ENCODE measurements around the gene NOL4L. TPM values are rescaled to one million over a fixed set of nuclear protein-coding genes. Genes with fewer than 3 reads are reported as not detected.
"Not testable (repeated sequence)": the region's sequence is repeated elsewhere in the genome, so short reads cannot be mapped to it uniquely, and the experiment has no call there.

NOL4L gene
- total and polyA plus RNA-seq, 9 donors: 10.4 to 20.0 (median 16.1) TPM

DNA sequence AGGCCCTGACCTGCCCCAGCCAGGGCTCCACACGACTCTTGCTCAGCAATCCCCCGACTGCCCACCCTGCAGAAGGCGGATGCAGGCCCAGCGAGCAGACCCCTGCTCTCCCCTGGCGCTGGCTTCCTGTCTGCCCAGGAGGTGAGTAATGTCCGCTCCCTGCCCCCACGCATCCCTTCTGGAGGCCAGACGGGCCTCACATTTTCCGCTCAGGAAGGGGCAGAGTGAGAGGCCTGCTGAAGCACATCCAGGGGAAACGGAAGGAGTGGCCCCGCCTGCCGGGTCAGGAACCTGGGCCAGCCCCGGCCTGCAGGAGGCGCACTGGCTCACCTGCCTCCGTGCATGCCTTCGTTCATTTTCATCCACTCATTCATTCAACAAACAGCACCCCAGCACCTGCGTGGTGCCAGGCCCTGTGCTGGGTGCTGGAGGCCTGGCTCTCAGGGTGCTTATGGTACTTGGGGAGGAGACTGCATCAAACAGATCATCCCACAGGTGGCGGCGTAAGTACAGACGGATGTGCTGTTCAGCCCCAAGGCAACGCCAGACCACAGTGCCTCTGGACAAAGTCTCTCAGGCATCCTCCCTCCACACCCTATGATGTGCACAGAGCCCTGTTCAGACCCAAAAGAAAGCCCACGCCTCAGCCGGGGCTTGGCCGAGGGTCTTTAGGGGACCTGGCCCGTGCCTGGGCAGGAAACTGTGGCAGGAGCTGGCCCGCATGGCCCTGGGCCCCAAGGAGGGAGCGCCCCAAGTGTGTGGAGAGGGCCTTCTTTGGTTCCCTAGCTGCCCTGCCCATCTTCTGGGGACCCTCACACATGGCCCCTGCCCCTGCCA, 114.9 kb downstream of the NOL4L start:
- peak; percentile 84 for DNase-seq
- Histone ChIP-seq H3K4me3 (ENCODE audit: low read length) (no peak overlapping the region), H3K36me3 (ENCODE audit: control insufficient read depth, insufficient read depth, low read length) (peaks cover 35% of the 10 kb centered on the region), H3K9me3 (replicated peaks; ENCODE audit: control insufficient read depth, low read depth, low read length) (no peaks in the 10 kb centered on the region), H3K27ac (ENCODE audit: low read length) (peak overlapping the region; percentile 83), H3K27me3 (ENCODE audit: control insufficient read depth, insufficient read depth, low read length) (no peaks in the 10 kb centered on the region), H3K4me1 (ENCODE audit: control insufficient read depth, insufficient read depth, low read length) (peaks cover 88% of the 10 kb centered on the region)
- 33% methylated on average over 19 of the region's 27 CpGs for WGBS (ENCODE audit: insufficient coverage)

- 82% methylated on average over 5 of the region's 7 CpGs for WGBS (ENCODE audit: insufficient coverage)
- Histone ChIP-seq H3K4me1 (ENCODE audit: control insufficient read depth, insufficient read depth, low read length) (peaks cover 83% of the 10 kb centered on the region), H3K4me3 (ENCODE audit: low read length) (no peak overlapping the region), H3K9me3 (replicated peaks; ENCODE audit: control insufficient read depth, low read depth, low read length) (no peaks in the 10 kb centered on the region), H3K36me3 (ENCODE audit: control insufficient read depth, insufficient read depth, low read length) (peaks cover 41% of the 10 kb centered on the region), H3K27ac (ENCODE audit: low read length) (peak overlapping the region; percentile 51), H3K27me3 (ENCODE audit: control insufficient read depth, insufficient read depth, low read length) (no peaks in the 10 kb centered on the region)
- DNase-seq: no peak
Measured at GRCh38 chr20:32468860-32469259, 116.3 kb downstream of the NOL4L start.

DNA sequence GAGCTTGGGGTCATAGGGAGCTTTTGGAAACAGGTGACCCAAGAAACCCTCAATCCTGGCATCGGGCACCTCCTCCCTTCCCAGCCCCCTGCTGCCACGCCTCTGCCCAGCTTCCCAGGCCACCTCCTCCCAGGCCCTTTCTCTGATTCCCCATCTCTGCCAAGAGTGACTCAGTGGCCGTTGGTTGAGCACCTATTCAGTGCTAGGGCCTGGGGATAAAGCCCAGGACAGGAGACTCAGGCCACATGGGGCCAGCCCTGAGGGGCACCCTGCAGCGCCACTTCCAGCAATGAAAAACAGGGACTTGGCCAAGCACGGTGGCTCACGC, 116.9 kb downstream of the NOL4L start:
- peaks cover 81% of the 10 kb centered on the region for H3K4me1 ChIP-seq (ENCODE audit: control insufficient read depth, insufficient read depth, low read length)
- WGBS (ENCODE audit: insufficient coverage): 98% methylated on average over 5 of the region's 6 CpGs
- peaks cover 38% of the 10 kb centered on the region for H3K36me3 ChIP-seq (ENCODE audit: control insufficient read depth, insufficient read depth, low read length)
- H3K4me3 ChIP-seq (ENCODE audit: low read length): no peak overlapping the region
- H3K27me3 ChIP-seq (ENCODE audit: control insufficient read depth, insufficient read depth, low read length): no peaks in the 10 kb centered on the region
- no peak overlapping the region for H3K27ac ChIP-seq (ENCODE audit: low read length)
- no peak for DNase-seq
- H3K9me3 ChIP-seq (replicated peaks; ENCODE audit: control insufficient read depth, low read depth, low read length): no peaks in the 10 kb centered on the region

GRCh38 chr20:32467506-32468312, 117.4 kb downstream of the NOL4L start:
- Histone ChIP-seq H3K4me3 (ENCODE audit: low read length) (no peak overlapping the region), H3K36me3 (ENCODE audit: control insufficient read depth, insufficient read depth, low read length) (peaks cover 42% of the 10 kb centered on the region), H3K9me3 (replicated peaks; ENCODE audit: control insufficient read depth, low read depth, low read length) (no peaks in the 10 kb centered on the region), H3K4me1 (ENCODE audit: control insufficient read depth, insufficient read depth, low read length) (peaks cover 75% of the 10 kb centered on the region), H3K27me3 (ENCODE audit: control insufficient read depth, insufficient read depth, low read length) (no peaks in the 10 kb centered on the region), H3K27ac (ENCODE audit: low read length) (no peak overlapping the region)
- DNase-seq: no peak
- WGBS (ENCODE audit: insufficient coverage): 84% methylated on average over 6 of the region's 12 CpGs

DNA sequence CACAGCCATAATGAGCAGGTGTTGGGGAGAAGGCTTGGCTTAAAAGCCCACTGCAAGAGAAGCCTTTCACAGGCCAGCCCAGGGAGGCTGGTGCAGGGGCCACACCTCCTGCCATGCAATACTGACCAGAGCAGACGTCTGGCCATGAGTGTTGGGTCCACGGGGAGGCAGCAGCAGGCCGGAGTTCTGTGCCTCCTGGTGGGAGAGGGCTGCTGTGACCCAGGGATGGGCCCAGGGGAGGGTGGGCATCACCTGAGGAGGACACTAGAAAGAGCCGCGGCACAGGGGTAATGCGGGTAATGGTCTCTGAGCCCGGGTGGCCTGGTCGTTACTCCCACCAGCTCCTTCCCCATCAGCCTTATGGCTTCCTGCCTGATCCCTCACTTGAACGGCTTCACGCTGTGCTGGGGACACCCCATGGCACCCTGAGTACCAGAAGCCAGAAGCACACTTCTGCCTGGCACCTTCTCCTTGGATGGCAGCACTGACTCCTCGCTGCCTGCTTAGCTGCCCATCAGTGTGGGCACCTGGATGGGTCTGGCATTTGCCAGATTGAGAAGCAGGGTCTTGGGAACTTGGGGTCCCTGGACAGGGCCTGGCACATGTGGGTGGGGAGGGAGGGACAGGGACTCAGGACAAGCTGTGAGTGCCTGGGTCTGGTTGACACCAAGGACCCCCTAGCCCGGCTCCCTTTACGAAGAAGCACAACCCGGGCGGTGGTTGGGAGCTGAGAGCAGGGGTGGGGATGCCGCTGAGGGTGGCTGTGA, 118.2 kb downstream of the NOL4L start:
- H3K27ac ChIP-seq (ENCODE audit: low read length): no peak overlapping the region
- 69% methylated on average over 11 of the region's 16 CpGs for WGBS (ENCODE audit: insufficient coverage)
- no peak overlapping the region for H3K4me3 ChIP-seq (ENCODE audit: low read length)
- H3K9me3 ChIP-seq (replicated peaks; ENCODE audit: control insufficient read depth, low read depth, low read length): no peaks in the 10 kb centered on the region
- no peak for DNase-seq
- H3K36me3 ChIP-seq (ENCODE audit: control insufficient read depth, insufficient read depth, low read length): peaks cover 34% of the 10 kb centered on the region
- H3K4me1 ChIP-seq (ENCODE audit: control insufficient read depth, insufficient read depth, low read length): peaks cover 69% of the 10 kb centered on the region
- no peaks in the 10 kb centered on the region for H3K27me3 ChIP-seq (ENCODE audit: control insufficient read depth, insufficient read depth, low read length)

- DNase-seq; H3K4me3 ChIP-seq (ENCODE audit: low read length); H3K9me3 ChIP-seq (replicated peaks; ENCODE audit: control insufficient read depth, low read depth, low read length); H3K27me3 ChIP-seq (ENCODE audit: control insufficient read depth, insufficient read depth, low read length): not testable (repeated sequence)
- H3K27ac ChIP-seq (ENCODE audit: low read length): peak overlapping the region; percentile 1
- peaks cover 63% of the 10 kb centered on the region for H3K4me1 ChIP-seq (ENCODE audit: control insufficient read depth, insufficient read depth, low read length)
- peaks cover 29% of the 10 kb centered on the region for H3K36me3 ChIP-seq (ENCODE audit: control insufficient read depth, insufficient read depth, low read length)
- WGBS (ENCODE audit: insufficient coverage): 60% methylated on average over 7 of the region's 15 CpGs
Measured at GRCh38 chr20:32465901-32466675, 119.0 kb downstream of the NOL4L start.

- Histone ChIP-seq H3K4me1 (ENCODE audit: control insufficient read depth, insufficient read depth, low read length) (peaks cover 56% of the 10 kb centered on the region), H3K27ac (ENCODE audit: low read length) (peak overlapping the region; percentile 21), H3K4me3 (ENCODE audit: low read length) (no peak overlapping the region), H3K27me3 (ENCODE audit: control insufficient read depth, insufficient read depth, low read length) (no peaks in the 10 kb centered on the region), H3K36me3 (ENCODE audit: control insufficient read depth, insufficient read depth, low read length) (peaks cover 24% of the 10 kb centered on the region), H3K9me3 (replicated peaks; ENCODE audit: control insufficient read depth, low read depth, low read length) (no peaks in the 10 kb centered on the region)
- DNase-seq: peak; percentile 67
- WGBS (ENCODE audit: insufficient coverage): 50% methylated on average over 21 of the region's 24 CpGs
Measured at GRCh38 chr20:32465092-32465900, 119.8 kb downstream of the NOL4L start.

DNA sequence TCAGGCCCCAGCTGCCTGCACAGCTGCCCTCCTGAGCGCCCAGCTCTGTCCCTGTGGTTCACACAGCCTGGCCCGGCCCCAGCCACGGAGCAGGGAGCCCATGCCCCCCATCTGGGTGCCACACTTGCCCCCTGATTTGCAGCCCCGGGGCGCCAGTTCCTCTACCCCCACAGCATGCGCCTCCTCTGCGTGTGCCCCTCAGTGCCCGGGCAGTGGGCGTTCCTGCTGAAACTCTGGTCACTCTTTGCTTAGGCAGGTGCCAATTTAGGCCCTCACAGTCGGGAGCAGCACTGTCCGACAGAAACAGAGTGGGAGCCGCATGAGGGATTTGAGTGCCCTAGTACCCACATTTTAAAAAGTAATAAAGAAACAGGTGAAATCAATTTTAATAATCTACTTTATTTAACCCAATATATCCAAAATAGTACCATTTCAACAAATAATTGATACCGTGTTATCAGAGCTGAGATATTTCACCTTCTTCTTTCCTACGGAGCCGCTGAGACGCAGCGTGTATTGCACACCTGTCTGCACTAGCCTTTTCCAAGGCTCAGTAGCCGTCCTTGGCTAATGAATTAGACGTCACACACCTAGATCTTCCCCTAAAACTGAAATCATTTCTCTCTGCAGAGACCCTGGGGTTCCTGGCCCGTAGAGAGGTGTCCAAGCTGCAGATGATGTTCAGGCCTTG, 120.6 kb downstream of the NOL4L start:
- H3K9me3 ChIP-seq (replicated peaks; ENCODE audit: control insufficient read depth, low read depth, low read length): no peaks in the 10 kb centered on the region
- H3K36me3 ChIP-seq (ENCODE audit: control insufficient read depth, insufficient read depth, low read length): peaks cover 24% of the 10 kb centered on the region
- DNase-seq: no peak
- no peaks in the 10 kb centered on the region for H3K27me3 ChIP-seq (ENCODE audit: control insufficient read depth, insufficient read depth, low read length)
- 88% methylated on average over 16 of the region's 20 CpGs for WGBS (ENCODE audit: insufficient coverage)
- no peak overlapping the region for H3K27ac ChIP-seq (ENCODE audit: low read length)
- H3K4me1 ChIP-seq (ENCODE audit: control insufficient read depth, insufficient read depth, low read length): peaks cover 48% of the 10 kb centered on the region
- H3K4me3 ChIP-seq (ENCODE audit: low read length): no peak overlapping the region
